Measurements from ENCODE around the gene LMO7. TPM values are rescaled to one million over a fixed set of nuclear protein-coding genes. Genes with fewer than 3 reads are reported as not detected.

LMO7 gene
- total and polyA plus RNA-seq, 2 of the 4 experiments (the other 2 are of a cell fraction): 266 to 367 TPM

- TF ChIP-seq SMC3 (IDR thresholded peaks at IDR 0.05; ENCODE audit: low read depth, low read length) (no peak), POLR2A (IDR thresholded peaks at IDR 0.05; ENCODE audit: low read depth, low read length) (no peak), RCOR1 (IDR thresholded peaks at IDR 0.05; ENCODE audit: insufficient replicate concordance, low read length) (no peak), NFE2L2 (IDR thresholded peaks at IDR 0.05; ENCODE audit: low read depth, low read length) (no peak), RAD21 (IDR thresholded peaks at IDR 0.05; ENCODE audit: low read length) (no peak), MAFK (IDR thresholded peaks at IDR 0.05; ENCODE audit: low read depth, low read length) (no peak), MAZ (IDR thresholded peaks at IDR 0.05; ENCODE audit: borderline replicate concordance, low read depth, low read length) (no peak), MXI1 (IDR thresholded peaks at IDR 0.05; ENCODE audit: borderline replicate concordance, low read depth, low read length) (no peak), CEBPB (IDR thresholded peaks at IDR 0.05; ENCODE audit: low read depth, low read length) (no peak), CHD1 (IDR thresholded peaks at IDR 0.05; ENCODE audit: low read depth, low read length) (no peak), RFX5 (IDR thresholded peaks at IDR 0.05; ENCODE audit: low read depth, low read length) (no peak), FOS (IDR thresholded peaks at IDR 0.05; ENCODE audit: low read depth, low read length) (no peak)
- TF ChIP-seq, protein P1, sequence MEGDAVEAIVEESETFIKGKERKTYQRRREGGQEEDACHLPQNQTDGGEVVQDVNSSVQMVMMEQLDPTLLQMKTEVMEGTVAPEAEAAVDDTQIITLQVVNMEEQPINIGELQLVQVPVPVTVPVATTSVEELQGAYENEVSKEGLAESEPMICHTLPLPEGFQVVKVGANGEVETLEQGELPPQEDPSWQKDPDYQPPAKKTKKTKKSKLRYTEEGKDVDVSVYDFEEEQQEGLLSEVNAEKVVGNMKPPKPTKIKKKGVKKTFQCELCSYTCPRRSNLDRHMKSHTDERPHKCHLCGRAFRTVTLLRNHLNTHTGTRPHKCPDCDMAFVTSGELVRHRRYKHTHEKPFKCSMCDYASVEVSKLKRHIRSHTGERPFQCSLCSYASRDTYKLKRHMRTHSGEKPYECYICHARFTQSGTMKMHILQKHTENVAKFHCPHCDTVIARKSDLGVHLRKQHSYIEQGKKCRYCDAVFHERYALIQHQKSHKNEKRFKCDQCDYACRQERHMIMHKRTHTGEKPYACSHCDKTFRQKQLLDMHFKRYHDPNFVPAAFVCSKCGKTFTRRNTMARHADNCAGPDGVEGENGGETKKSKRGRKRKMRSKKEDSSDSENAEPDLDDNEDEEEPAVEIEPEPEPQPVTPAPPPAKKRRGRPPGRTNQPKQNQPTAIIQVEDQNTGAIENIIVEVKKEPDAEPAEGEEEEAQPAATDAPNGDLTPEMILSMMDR (conservative IDR thresholded peaks at IDR 0.05; ENCODE audit: low read depth, low read length): no peak
- TF ChIP-seq, protein P2, sequence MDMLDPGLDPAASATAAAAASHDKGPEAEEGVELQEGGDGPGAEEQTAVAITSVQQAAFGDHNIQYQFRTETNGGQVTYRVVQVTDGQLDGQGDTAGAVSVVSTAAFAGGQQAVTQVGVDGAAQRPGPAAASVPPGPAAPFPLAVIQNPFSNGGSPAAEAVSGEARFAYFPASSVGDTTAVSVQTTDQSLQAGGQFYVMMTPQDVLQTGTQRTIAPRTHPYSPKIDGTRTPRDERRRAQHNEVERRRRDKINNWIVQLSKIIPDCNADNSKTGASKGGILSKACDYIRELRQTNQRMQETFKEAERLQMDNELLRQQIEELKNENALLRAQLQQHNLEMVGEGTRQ (IDR thresholded peaks at IDR 0.05; ENCODE audit: low read depth, low read length): no peak
- Histone ChIP-seq H3K9me3 (ENCODE audit: control insufficient read depth, insufficient read depth, low read length) (no peaks in the 10 kb centered on the region), H3K27me3 (ENCODE audit: control insufficient read depth, insufficient read depth, low read length) (no peaks in the 10 kb centered on the region), H3K56ac (ENCODE audit: extremely low read depth, insufficient read depth, low read length) (no peak overlapping the region), H4K20me1 (ENCODE audit: insufficient read depth, low read length) (peaks cover 27% of the 10 kb centered on the region; the same call in 1 of the 2 replicates), H2AK5ac (ENCODE audit: low read depth, low read length) (no peak overlapping the region), H3K18ac (ENCODE audit: low read depth, low read length) (no peak overlapping the region), H3K4me3 (ENCODE audit: insufficient read depth, low read depth, low read length) (no peak overlapping the region), H2BK120ac (ENCODE audit: low read depth, low read length) (no peak overlapping the region), H2BK15ac (ENCODE audit: low read depth, low read length) (no peak overlapping the region), H3K79me1 (ENCODE audit: low read depth in 1 of 2, low read length in 2 of 2) (peaks cover 33 to 74% of the 10 kb centered on the region in 2 experiments; a peak in 3 of 4 replicates), H3K4me1 (ENCODE audit: control insufficient read depth, insufficient read depth, low read length) (peaks cover 9% of the 10 kb centered on the region), H2BK5ac (ENCODE audit: low read depth, low read length, poor library complexity, severe bottlenecking) (peak overlapping the region; percentile 2), H3K4me2 (ENCODE audit: low read depth, low read length) (no peak overlapping the region), H3K27ac (ENCODE audit: insufficient read depth, low read length) (no peak overlapping the region), H2AK9ac (replicated peaks; ENCODE audit: low read depth, low read length, poor library complexity) (no peak overlapping the region), H3K9ac (ENCODE audit: low read depth, low read length) (no peak overlapping the region), H4K91ac (ENCODE audit: insufficient read depth, low read depth, low read length) (no peak overlapping the region), H4K8ac (ENCODE audit: low read depth in 2 of 2, low read length in 2 of 2) (no peak overlapping the region), H3K36me3 (ENCODE audit: control insufficient read depth, insufficient read depth, low read length) (peaks cover 19% of the 10 kb centered on the region), H3K4ac (ENCODE audit: low read depth, low read length) (no peak overlapping the region), H4K5ac (ENCODE audit: low read depth, low read length) (no peak overlapping the region), H3K9me1 (ENCODE audit: insufficient read depth, low read length) (0 out of 2 replicates have a peak, but pooled peaks cover 7% of the 10 kb centered on the region), H3K23ac (ENCODE audit: low read depth, low read length) (no peak overlapping the region), H2AFZ (replicated peaks; ENCODE audit: low read length, poor library complexity) (no peak overlapping the region), H2BK20ac (ENCODE audit: low read depth, low read length) (no peak overlapping the region), H3K14ac (replicated peaks; ENCODE audit: low read depth, low read length) (no peak overlapping the region)
- 96% methylated on average over 4 of the region's 7 CpGs; no CpG with 5 or more reads in 1 of the 2 experiments for WGBS, 2 experiments (ENCODE audit: extremely low coverage in 2 of 2, insufficient read length in 1 of 2)
- DNase-seq (peak; percentile 28), ATAC-seq (ENCODE audit: low read depth) (no peak)
- BruUV-seq (replicated peaks): no TSS peak
- dilution Hi-C loops (cut with HindIII; ENCODE audit: low sequenced_read_pairs, unreplicated experiment): no loop called here
- POLR2A ChIA-PET (ENCODE audit: unreplicated experiment): no interaction called here
- in situ Hi-C loops (cut with MboI; ENCODE audit: low sequenced_read_pairs): loop anchor here (25.0 kb wide), 1 partner anchor 244 kb away; no protein-coding TSS in a partner anchor
- CTCF ChIA-PET: no interaction called here
- intact Hi-C loops (cut with micrococcal nuclease): no loop called here
These were observed 170.0 kb downstream of the LMO7 start for GRCh38 chr13:75806117-75806516.
